ENCODE measurements around the gene KLF3. TPM values are rescaled to one million over a fixed set of nuclear protein-coding genes. Genes with fewer than 3 reads are reported as not detected.

The KLF3 gene
- total RNA-seq, 1 experiment from 2014 or later: 37.5 TPM

DNA sequence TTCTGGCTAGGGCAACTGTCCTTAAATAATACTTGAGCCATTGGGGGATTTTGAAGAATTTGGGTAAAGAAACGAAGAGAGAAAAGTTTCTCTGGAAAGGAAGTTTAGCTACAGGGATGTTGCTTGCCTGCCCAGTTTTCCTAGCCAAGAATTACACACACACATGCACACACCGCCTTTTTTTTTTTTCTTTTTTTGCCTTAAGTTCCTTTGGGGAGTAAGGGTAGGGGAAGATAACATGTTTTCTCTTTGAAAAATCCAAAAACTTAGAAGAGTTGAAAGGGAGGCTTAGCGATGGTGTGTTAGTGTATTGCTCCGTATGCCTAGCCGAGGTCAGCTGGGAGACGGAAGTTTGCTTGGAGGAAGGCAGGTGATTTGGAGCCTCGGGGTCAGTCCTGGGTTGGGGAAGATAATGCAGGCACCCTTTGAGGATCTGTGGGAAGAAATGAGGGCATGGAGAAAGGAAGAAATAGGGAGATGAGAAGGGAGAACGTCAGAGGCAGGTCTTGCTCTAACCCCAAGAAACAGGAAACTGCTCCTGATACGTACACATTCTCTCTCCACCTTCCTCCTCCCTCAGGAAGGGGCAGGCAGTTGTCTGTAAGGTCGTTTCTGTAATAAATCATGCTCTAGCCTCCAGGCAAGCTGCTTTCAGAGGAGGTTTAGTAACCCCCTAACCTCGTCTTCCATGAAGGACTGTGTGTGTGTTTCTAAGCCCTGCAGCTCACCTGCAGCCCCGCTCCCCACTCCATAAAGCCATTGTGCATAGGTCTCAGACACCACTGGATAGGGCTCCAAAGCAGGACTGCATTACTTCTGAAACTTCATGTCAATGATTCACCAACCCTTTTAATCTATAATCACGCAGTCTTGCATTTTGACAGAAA, 10.5 kb downstream of the KLF3 start:
- no peaks in the 10 kb centered on the region for H3K9me3 ChIP-seq (ENCODE audit: insufficient read depth, low read depth)
- ChIA-PET POLR2A (ENCODE audit: unreplicated experiment) (interaction anchor here (0.6 kb wide), 1 partner anchor 53 kb away, joined by 3 read pairs; no protein-coding TSS in a partner anchor), CTCF (interaction anchor here (0.7 to 1.2 kb wide), 4 partner anchors 355 to 631 kb away, joined by 4 to 9 read pairs (median 6); no protein-coding TSS in a partner anchor)
- no peaks in the 10 kb centered on the region for H3K9me2 ChIP-seq (ENCODE audit: insufficient read depth)
- peaks cover 25% of the 10 kb centered on the region for H3K36me3 ChIP-seq (ENCODE audit: low read depth)
- no peak for TF ChIP-seq EZH2 (IDR thresholded peaks at IDR 0.05; ENCODE audit: low read depth)
- no peak for TF ChIP-seq CTCF (conservative IDR thresholded peaks at IDR 0.05)
- no peak overlapping the region for H2AFZ ChIP-seq
- no TSS peak for BruUV-seq (replicated peaks)
- H3K27me3 ChIP-seq (ENCODE audit: insufficient read depth, low read depth): no peaks in the 10 kb centered on the region
- H3K4me2 ChIP-seq: peak overlapping the region; percentile 72
- DNase-seq: peak in 1 of 2 experiments; percentile 68
- peaks cover 100% of the 10 kb centered on the region for H3K79me2 ChIP-seq (ENCODE audit: low read depth)
- peaks cover 64% of the 10 kb centered on the region for H3F3A ChIP-seq (ENCODE audit: insufficient read depth, low read depth)
- peaks cover 29% of the 10 kb centered on the region for H4K20me1 ChIP-seq (ENCODE audit: insufficient read depth)
- intact Hi-C loops (cut with micrococcal nuclease; ENCODE audit: unreplicated experiment): loop anchor here (1.0 to 5.0 kb wide), 4 partner anchors 55 to 612 kb away; no protein-coding TSS in a partner anchor
- peaks cover 67% of the 10 kb centered on the region for H3K4me1 ChIP-seq (replicated peaks; ENCODE audit: insufficient read depth)
- H3K27ac ChIP-seq: peak overlapping the region; percentile 74
- H3K4me3 ChIP-seq: peak overlapping the region; percentile 34; the same call in 1 of the 2 replicates

- DNase-seq: peak; percentile 71 to 73
- POLR2A ChIA-PET (ENCODE audit: unreplicated experiment): no interaction called here
- peaks cover 99% of the 10 kb centered on the region for H3K79me2 ChIP-seq (ENCODE audit: low read depth)
- BruUV-seq (replicated peaks): no TSS peak
- H3K4me2 ChIP-seq: peak overlapping the region; percentile 72
- peak overlapping the region; percentile 34; the same call in 1 of the 2 replicates for H3K4me3 ChIP-seq
- peaks cover 26% of the 10 kb centered on the region for H4K20me1 ChIP-seq (ENCODE audit: insufficient read depth)
- H3K9me2 ChIP-seq (ENCODE audit: insufficient read depth): no peaks in the 10 kb centered on the region
- no peak overlapping the region for H2AFZ ChIP-seq
- peaks cover 21% of the 10 kb centered on the region for H3K36me3 ChIP-seq (ENCODE audit: low read depth)
- CTCF ChIA-PET: interaction anchor here (0.6 to 1.2 kb wide), 5 partner anchors 10 to 502 kb away, joined by 4 to 13 read pairs (median 6); no protein-coding TSS in a partner anchor
- H3K27ac ChIP-seq: peak overlapping the region; percentile 74
- no peaks in the 10 kb centered on the region for H3K9me3 ChIP-seq (ENCODE audit: insufficient read depth, low read depth)
- no peaks in the 10 kb centered on the region for H3K27me3 ChIP-seq (ENCODE audit: insufficient read depth, low read depth)
- intact Hi-C loops (cut with micrococcal nuclease; ENCODE audit: unreplicated experiment): loop anchor here (1.0 to 2.0 kb wide), 3 partner anchors 54 to 613 kb away; no protein-coding TSS in a partner anchor
- peaks cover 54% of the 10 kb centered on the region for H3F3A ChIP-seq (ENCODE audit: insufficient read depth, low read depth)
- peaks cover 57% of the 10 kb centered on the region for H3K4me1 ChIP-seq (replicated peaks; ENCODE audit: insufficient read depth)
- peak; percentile 96 for TF ChIP-seq CTCF (conservative IDR thresholded peaks at IDR 0.05)
- TF ChIP-seq EZH2 (IDR thresholded peaks at IDR 0.05; ENCODE audit: low read depth): no peak
Observed at GRCh38 chr4:38675146-38676121, 11.4 kb downstream of the KLF3 start.

GRCh38 chr4:38676986-38677385, 13.0 kb downstream of the KLF3 start:
- Histone ChIP-seq H3K27me3 (ENCODE audit: insufficient read depth, low read depth) (no peaks in the 10 kb centered on the region), H3K27ac (no peak overlapping the region), H3K9me3 (ENCODE audit: insufficient read depth, low read depth) (no peaks in the 10 kb centered on the region), H3K36me3 (ENCODE audit: low read depth) (peaks cover 26% of the 10 kb centered on the region), H2AFZ (no peak overlapping the region), H3K4me2 (no peak overlapping the region), H4K20me1 (ENCODE audit: insufficient read depth) (peaks cover 21% of the 10 kb centered on the region), H3K79me2 (ENCODE audit: low read depth) (peaks cover 99% of the 10 kb centered on the region), H3K9me2 (ENCODE audit: insufficient read depth) (no peaks in the 10 kb centered on the region), H3F3A (ENCODE audit: insufficient read depth, low read depth) (peaks cover 46% of the 10 kb centered on the region), H3K4me3 (no peak overlapping the region), H3K4me1 (replicated peaks; ENCODE audit: insufficient read depth) (peaks cover 42% of the 10 kb centered on the region)
- BruUV-seq (replicated peaks): no TSS peak
- intact Hi-C loops (cut with micrococcal nuclease; ENCODE audit: unreplicated experiment): no loop called here
- CTCF ChIA-PET: interaction anchor here (0.6 kb wide), 1 partner anchor 19 kb away, joined by 4 read pairs; no protein-coding TSS in a partner anchor
- no peak for DNase-seq
- POLR2A ChIA-PET (ENCODE audit: unreplicated experiment): no interaction called here
- TF ChIP-seq CTCF (conservative IDR thresholded peaks at IDR 0.05) (no peak), EZH2 (IDR thresholded peaks at IDR 0.05; ENCODE audit: low read depth) (no peak)

All from PC-9 (cell line).